ENCODE results near the gene ADAM8.

The ADAM8 gene

DNA sequence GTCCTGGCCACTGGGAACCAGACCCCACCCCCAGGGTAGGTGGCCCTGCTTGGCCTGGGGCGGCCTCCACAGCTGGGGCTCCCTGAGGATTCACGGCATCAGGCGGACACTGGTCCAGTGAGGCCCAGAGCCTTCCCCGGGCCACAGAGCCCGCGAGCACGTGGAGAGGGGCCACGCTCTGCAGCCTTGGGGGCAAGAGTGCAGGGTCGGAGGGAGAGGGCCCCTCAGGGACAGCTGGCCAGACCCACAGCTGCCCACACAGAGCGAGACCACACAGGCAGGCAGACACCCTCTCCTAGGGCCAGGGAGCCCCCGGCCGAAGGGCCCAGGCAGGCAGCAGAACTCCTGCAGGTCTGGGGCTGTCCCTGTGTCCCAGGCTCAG is 28.3 kb downstream of the ADAM8 start:
- Histone ChIP-seq H3K36me3 (ENCODE audit: control insufficient read depth, insufficient read depth, low read length) (no peaks in the 10 kb centered on the region), H3K27ac (ENCODE audit: low read depth, low read length) (no peak overlapping the region), H3K4me3 (ENCODE audit: low read depth, low read length) (no peak overlapping the region), H3K4me1 (ENCODE audit: control insufficient read depth, insufficient read depth, low read length) (peaks cover 6% of the 10 kb centered on the region; the same call in 1 of the 2 replicates), H3K9me3 (ENCODE audit: control insufficient read depth, insufficient read depth, low read length) (no peaks in the 10 kb centered on the region), H3K27me3 (ENCODE audit: control insufficient read depth, insufficient read depth, low read length) (peaks cover 4% of the 10 kb centered on the region; the same call in 1 of the 2 replicates), H3K9ac (ENCODE audit: low read depth, low read length) (no peak overlapping the region)

DNA sequence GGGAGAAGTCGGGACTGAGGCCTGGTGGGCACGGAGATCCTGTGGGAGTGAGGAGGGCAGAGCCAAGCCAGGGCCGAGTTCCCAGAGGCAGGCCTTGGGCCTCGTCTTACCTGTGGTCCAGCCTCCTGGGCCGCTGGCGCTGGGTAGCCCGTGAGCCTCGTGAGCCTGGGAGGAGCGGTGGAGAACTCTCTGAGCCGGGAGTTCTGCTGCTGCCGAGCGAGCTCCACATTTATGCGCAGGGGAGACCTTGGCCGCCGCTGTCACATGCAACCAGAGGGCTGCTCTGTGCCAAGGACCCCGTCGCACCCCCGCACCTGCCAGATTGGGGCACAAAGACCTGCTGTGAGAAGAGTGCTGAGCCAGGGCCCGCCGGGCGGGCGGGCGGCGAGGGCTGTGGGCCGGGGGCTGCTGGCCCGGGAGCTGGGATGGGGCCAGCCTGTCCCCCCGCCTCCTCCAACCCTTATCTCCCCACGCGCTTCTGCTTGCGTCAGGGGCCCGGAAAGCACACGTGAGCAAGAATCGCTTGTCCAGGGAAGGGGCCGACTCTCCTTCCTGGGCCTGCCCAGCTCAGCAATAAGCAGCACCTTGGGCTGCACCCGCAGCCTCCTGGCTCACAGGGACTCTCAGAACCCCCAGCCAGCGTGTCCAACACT is 28.9 kb downstream of the ADAM8 start:
- H3K4me3 ChIP-seq (ENCODE audit: low read depth, low read length): no peak overlapping the region
- H3K36me3 ChIP-seq (ENCODE audit: control insufficient read depth, insufficient read depth, low read length): no peaks in the 10 kb centered on the region
- H3K27ac ChIP-seq (ENCODE audit: low read depth, low read length): no peak overlapping the region
- peaks cover 6% of the 10 kb centered on the region; the same call in 1 of the 2 replicates for H3K4me1 ChIP-seq (ENCODE audit: control insufficient read depth, insufficient read depth, low read length)
- H3K27me3 ChIP-seq (ENCODE audit: control insufficient read depth, insufficient read depth, low read length): peaks cover 4% of the 10 kb centered on the region; the same call in 1 of the 2 replicates
- H3K9me3 ChIP-seq (ENCODE audit: control insufficient read depth, insufficient read depth, low read length): no peaks in the 10 kb centered on the region
- no peak overlapping the region for H3K9ac ChIP-seq (ENCODE audit: low read depth, low read length)

DNA sequence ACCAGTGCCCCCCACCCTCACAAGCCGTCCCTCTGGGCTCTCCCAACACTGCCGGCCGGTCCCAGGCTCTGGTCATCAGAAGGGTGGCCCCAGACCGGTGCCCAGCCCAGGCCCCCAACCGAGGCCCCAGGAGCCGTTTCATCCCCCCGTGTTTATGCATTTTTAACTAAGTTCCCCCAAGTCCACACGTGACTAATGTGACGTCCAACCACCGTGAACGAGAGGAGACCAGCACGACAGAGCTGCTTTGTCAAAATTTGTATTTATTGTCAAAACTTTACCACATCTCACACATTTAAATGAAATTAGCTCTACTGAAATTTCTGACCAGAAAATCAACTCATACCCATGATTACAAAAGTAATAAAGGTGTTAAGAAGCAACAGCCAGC is 30.4 kb downstream of the ADAM8 start:
- H3K9me3 ChIP-seq (ENCODE audit: control insufficient read depth, insufficient read depth, low read length): no peaks in the 10 kb centered on the region
- H3K9ac ChIP-seq (ENCODE audit: low read depth, low read length): no peak overlapping the region
- H3K27ac ChIP-seq (ENCODE audit: low read depth, low read length): no peak overlapping the region
- H3K36me3 ChIP-seq (ENCODE audit: control insufficient read depth, insufficient read depth, low read length): no peaks in the 10 kb centered on the region
- H3K27me3 ChIP-seq (ENCODE audit: control insufficient read depth, insufficient read depth, low read length): peaks cover 4% of the 10 kb centered on the region; the same call in 1 of the 2 replicates
- H3K4me1 ChIP-seq (ENCODE audit: control insufficient read depth, insufficient read depth, low read length): peaks cover 6% of the 10 kb centered on the region; the same call in 1 of the 2 replicates
- H3K4me3 ChIP-seq (ENCODE audit: low read depth, low read length): no peak overlapping the region

- Histone ChIP-seq H3K9ac (ENCODE audit: low read depth, low read length) (no peak overlapping the region), H3K27me3 (ENCODE audit: control insufficient read depth, insufficient read depth, low read length) (peaks cover 4% of the 10 kb centered on the region; the same call in 1 of the 2 replicates), H3K9me3 (ENCODE audit: control insufficient read depth, insufficient read depth, low read length) (no peaks in the 10 kb centered on the region), H3K36me3 (ENCODE audit: control insufficient read depth, insufficient read depth, low read length) (no peaks in the 10 kb centered on the region), H3K27ac (ENCODE audit: low read depth, low read length) (no peak overlapping the region), H3K4me1 (ENCODE audit: control insufficient read depth, insufficient read depth, low read length) (peaks cover 6% of the 10 kb centered on the region; the same call in 1 of the 2 replicates), H3K4me3 (ENCODE audit: low read depth, low read length) (no peak overlapping the region)
Measured at GRCh38 chr10:133245439-133246235, 31.0 kb downstream of the ADAM8 start.

- no peak overlapping the region for H3K9ac ChIP-seq (ENCODE audit: low read depth, low read length)
- H3K36me3 ChIP-seq (ENCODE audit: control insufficient read depth, insufficient read depth, low read length): no peaks in the 10 kb centered on the region
- no peak overlapping the region for H3K27ac ChIP-seq (ENCODE audit: low read depth, low read length)
- H3K9me3 ChIP-seq (ENCODE audit: control insufficient read depth, insufficient read depth, low read length): no peaks in the 10 kb centered on the region
- peaks cover 9% of the 10 kb centered on the region for H3K27me3 ChIP-seq (ENCODE audit: control insufficient read depth, insufficient read depth, low read length)
- H3K4me3 ChIP-seq (ENCODE audit: low read depth, low read length): no peak overlapping the region
- H3K4me1 ChIP-seq (ENCODE audit: control insufficient read depth, insufficient read depth, low read length): peaks cover 12% of the 10 kb centered on the region
Measured at GRCh38 chr10:133243593-133243992, 33.1 kb downstream of the ADAM8 start.

DNA sequence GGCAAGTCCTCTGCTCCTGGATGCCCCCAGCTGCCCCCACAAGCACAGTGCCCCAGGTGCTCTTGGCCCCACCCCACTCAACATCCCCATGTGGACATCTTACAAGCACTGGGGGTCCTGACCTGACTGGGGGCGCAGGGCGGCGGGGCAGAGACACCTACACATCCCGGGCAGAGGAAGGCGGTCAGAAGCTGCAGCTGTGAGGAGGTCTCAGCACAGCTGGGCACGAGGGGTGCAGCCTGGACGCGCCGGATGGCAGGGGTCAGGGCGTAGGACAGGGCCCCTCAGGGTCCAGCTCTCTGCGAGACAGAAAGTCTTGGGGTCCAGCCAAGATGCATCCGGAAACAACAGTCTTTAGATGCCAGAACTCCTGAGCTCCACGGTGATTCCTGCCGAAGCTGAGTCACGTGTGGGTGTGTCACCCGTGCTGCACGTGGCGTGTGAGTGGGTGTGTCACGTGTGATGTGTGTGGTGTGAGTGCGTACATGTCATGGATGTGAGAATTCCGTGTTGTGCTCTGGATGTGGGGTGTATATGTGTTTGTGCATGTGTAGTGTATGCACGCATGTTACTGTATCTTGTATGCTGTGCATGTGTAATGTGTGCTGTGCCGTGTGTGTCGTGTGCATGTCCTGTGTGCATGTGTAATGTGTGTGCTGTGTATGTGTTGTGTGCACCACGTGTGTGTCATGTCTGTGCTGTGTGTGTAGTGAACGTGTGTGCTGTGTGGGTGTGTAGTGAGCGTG is 33.9 kb downstream of the ADAM8 start:
- H3K9me3 ChIP-seq (ENCODE audit: control insufficient read depth, insufficient read depth, low read length): no peaks in the 10 kb centered on the region
- peaks cover 14% of the 10 kb centered on the region for H3K4me1 ChIP-seq (ENCODE audit: control insufficient read depth, insufficient read depth, low read length)
- H3K36me3 ChIP-seq (ENCODE audit: control insufficient read depth, insufficient read depth, low read length): no peaks in the 10 kb centered on the region
- no peak overlapping the region for H3K27ac ChIP-seq (ENCODE audit: low read depth, low read length)
- peaks cover 17% of the 10 kb centered on the region for H3K27me3 ChIP-seq (ENCODE audit: control insufficient read depth, insufficient read depth, low read length)
- no peak overlapping the region for H3K4me3 ChIP-seq (ENCODE audit: low read depth, low read length)
- no peak overlapping the region for H3K9ac ChIP-seq (ENCODE audit: low read depth, low read length)

DNA sequence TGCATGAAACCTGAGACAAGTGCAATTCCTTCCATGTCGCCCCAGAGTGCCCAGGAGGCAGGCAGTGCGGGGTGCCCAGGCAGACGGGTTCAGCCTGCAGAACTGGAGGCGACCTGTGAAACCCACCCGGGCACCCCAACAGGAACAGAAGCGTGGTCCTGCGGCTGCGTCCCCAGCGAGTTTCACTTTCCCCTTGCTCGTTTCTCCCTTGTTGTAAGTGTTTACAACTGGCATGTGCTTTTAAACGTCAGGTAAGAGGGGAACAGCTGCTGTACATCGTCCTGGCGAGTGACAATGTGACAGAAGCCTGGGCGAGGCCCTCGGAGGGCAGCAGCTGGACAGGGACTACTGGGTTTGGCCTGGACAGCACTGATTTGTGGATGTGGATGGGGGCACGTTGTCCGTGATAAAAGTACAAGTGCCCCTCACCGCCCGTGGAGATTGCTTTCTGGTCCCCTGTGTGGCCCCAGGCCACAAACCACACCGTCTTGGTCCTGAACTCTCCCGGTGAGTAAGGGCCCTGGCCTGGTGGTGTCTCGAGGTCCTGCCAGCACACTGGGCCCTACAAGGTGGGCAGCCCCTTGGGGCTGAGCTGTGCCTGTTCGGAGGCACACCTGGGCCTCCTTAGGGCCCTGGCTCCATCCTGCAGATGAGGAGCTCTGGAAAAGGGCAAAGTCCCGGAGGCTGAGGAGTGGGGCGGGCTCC is 35.0 kb downstream of the ADAM8 start:
- Histone ChIP-seq H3K36me3 (ENCODE audit: control insufficient read depth, insufficient read depth, low read length) (no peaks in the 10 kb centered on the region), H3K9ac (ENCODE audit: low read depth, low read length) (no peak overlapping the region), H3K4me1 (ENCODE audit: control insufficient read depth, insufficient read depth, low read length) (peaks cover 9% of the 10 kb centered on the region), H3K27me3 (ENCODE audit: control insufficient read depth, insufficient read depth, low read length) (peaks cover 28% of the 10 kb centered on the region), H3K4me3 (ENCODE audit: low read depth, low read length) (no peak overlapping the region), H3K9me3 (ENCODE audit: control insufficient read depth, insufficient read depth, low read length) (no peaks in the 10 kb centered on the region), H3K27ac (ENCODE audit: low read depth, low read length) (no peak overlapping the region)

- Histone ChIP-seq H3K27ac (ENCODE audit: low read depth, low read length) (no peak overlapping the region), H3K27me3 (ENCODE audit: control insufficient read depth, insufficient read depth, low read length) (peaks cover 45% of the 10 kb centered on the region), H3K4me3 (ENCODE audit: low read depth, low read length) (no peak overlapping the region), H3K36me3 (ENCODE audit: control insufficient read depth, insufficient read depth, low read length) (no peaks in the 10 kb centered on the region), H3K9me3 (ENCODE audit: control insufficient read depth, insufficient read depth, low read length) (no peaks in the 10 kb centered on the region), H3K9ac (ENCODE audit: low read depth, low read length) (no peak overlapping the region), H3K4me1 (ENCODE audit: control insufficient read depth, insufficient read depth, low read length) (peaks cover 9% of the 10 kb centered on the region)
Measured at GRCh38 chr10:133239990-133240389, 36.7 kb downstream of the ADAM8 start.

DNA sequence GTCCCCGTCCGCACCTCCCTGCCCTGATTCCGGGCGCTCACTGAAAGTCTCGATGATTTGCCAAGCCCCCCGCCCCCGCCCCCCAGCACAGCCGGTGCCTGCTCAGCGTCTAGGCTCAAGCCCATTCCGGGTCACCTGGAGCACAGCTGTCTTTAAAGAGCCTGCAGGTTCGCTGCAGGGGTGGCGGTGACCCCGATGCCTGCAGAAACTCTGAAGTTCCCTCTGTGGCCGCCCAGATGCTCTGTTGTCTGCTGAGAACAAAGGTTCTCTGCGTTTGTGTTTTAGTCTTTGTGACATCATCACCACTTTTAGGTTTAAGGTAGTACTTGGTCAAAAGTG is 38.2 kb downstream of the ADAM8 start:
- peaks cover 48% of the 10 kb centered on the region for H3K27me3 ChIP-seq (ENCODE audit: control insufficient read depth, insufficient read depth, low read length)
- no peak overlapping the region for H3K9ac ChIP-seq (ENCODE audit: low read depth, low read length)
- no peak overlapping the region for H3K27ac ChIP-seq (ENCODE audit: low read depth, low read length)
- H3K4me3 ChIP-seq (ENCODE audit: low read depth, low read length): peak overlapping the region; percentile 60
- no peaks in the 10 kb centered on the region for H3K9me3 ChIP-seq (ENCODE audit: control insufficient read depth, insufficient read depth, low read length)
- peaks cover 9% of the 10 kb centered on the region for H3K4me1 ChIP-seq (ENCODE audit: control insufficient read depth, insufficient read depth, low read length)
- H3K36me3 ChIP-seq (ENCODE audit: control insufficient read depth, insufficient read depth, low read length): no peaks in the 10 kb centered on the region

DNA sequence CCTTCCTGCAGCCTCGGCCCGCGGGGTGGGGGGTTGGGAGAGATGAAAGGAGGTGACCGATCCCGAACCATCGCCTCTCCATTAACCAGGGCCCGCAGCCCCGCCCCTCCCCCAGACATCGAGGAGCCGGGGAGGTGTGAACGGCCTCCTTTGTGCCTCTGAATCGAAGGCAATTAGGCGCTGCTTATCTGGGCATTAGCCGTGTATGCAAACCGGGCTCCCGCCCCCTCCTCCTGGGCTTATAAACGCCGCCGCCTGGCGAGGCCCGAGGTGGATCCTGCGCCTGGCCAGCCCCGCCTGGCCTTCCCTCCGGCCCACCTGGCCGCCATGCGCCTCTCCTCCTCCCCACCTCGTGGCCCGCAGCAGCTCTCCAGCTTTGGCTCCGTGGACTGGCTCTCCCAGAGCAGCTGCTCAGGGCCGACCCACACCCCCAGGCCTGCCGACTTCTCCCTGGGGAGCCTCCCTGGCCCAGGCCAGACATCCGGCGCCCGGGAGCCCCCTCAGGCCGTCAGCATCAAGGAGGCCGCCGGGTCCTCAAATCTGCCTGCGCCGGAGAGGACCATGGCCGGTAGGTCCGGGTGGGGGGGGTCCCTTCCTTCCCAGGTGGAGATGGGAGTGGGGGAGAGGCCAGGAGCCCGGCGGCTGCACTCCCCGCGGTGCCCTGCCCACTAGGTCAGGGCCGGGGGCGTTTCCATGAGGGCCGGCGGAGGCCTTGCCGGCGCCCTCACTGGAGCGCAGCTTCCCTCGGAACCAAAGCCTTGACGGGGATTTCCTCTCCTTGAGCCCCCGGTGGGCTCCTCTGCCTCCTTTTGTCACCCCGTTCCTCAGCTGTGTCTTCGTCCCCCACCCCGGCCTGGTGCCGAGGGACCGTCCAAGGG is 38.8 kb downstream of the ADAM8 start, which contains the start of gene VENTX:
VENTX (plus strand) TSS at position 268 of the 878 bp plus-strand sequence; CDS start at position 328, 60 bp downstream.
- H3K36me3 ChIP-seq (ENCODE audit: control insufficient read depth, insufficient read depth, low read length): no peaks in the 10 kb centered on the region
- H3K4me1 ChIP-seq (ENCODE audit: control insufficient read depth, insufficient read depth, low read length): peaks cover 9% of the 10 kb centered on the region
- no peaks in the 10 kb centered on the region for H3K9me3 ChIP-seq (ENCODE audit: control insufficient read depth, insufficient read depth, low read length)
- H3K4me3 ChIP-seq (ENCODE audit: low read depth, low read length): peak within 1 kb of the TSS; percentile 60
- peak within 1 kb of the TSS; percentile 51 for H3K27ac ChIP-seq (ENCODE audit: low read depth, low read length)
- H3K27me3 ChIP-seq (ENCODE audit: control insufficient read depth, insufficient read depth, low read length): peaks cover 48% of the 10 kb centered on the region
- no peak within 1 kb of the TSS for H3K9ac ChIP-seq (ENCODE audit: low read depth, low read length)

All from HUES48 (cell line).